DMS79 (cell line): Measurements from ENCODE around the gene TRIM31.

Experiments
- DNase-seq: peaks from one replicate; lab custom pipeline; 2025; lab: John Stamatoyannopoulos, UW

TRIM31 gene, protein sequence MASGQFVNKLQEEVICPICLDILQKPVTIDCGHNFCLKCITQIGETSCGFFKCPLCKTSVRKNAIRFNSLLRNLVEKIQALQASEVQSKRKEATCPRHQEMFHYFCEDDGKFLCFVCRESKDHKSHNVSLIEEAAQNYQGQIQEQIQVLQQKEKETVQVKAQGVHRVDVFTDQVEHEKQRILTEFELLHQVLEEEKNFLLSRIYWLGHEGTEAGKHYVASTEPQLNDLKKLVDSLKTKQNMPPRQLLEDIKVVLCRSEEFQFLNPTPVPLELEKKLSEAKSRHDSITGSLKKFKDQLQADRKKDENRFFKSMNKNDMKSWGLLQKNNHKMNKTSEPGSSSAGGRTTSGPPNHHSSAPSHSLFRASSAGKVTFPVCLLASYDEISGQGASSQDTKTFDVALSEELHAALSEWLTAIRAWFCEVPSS

GRCh38 chr6:30113003-30113759 lies at the start of gene TRIM31:
TSS of gene TRIM31 (minus strand) at chr6:30113090. CDS start at chr6:30112805, 285 bp downstream.
- DNase-seq, result no peak

DNA sequence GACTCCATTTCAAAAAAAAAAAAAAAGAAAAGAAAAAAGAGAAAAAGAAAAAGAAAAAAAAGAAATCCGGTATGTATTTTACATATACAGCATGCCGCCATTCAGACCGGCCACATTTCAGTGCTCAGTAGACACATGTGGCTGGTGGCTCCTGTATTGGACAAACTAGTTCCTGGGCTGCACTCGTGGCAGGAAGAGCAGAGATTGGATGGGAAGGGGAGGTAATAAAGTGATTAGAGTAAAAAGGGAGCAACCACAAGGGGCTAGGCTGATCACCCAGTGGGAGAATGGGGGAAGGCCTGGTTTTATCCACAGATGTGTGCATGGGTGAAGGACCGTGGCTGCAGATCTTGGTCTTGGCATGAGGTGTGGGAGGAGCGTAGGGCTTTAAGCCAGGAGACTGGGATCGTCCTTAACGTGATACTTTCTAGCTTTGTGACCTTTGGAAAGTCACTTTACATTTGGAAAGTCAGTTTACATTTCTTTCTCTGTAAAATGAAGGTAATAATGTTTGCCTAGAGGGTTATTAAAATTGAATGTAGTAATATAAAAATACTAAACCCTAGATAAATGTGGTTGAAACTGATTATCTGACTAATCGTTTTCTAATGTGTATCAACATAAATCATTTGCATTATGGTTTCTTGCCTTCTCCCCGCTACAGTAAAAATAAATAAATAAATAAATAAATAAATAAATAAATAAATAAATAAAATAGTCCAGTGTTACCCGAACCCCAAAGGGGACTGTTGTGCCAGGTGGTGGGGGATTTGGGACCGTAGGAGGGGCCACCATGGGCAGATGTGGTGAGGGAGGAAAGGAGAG lies 49.6 kb upstream of the TRIM31 start:
- no peak for DNase-seq

DNA sequence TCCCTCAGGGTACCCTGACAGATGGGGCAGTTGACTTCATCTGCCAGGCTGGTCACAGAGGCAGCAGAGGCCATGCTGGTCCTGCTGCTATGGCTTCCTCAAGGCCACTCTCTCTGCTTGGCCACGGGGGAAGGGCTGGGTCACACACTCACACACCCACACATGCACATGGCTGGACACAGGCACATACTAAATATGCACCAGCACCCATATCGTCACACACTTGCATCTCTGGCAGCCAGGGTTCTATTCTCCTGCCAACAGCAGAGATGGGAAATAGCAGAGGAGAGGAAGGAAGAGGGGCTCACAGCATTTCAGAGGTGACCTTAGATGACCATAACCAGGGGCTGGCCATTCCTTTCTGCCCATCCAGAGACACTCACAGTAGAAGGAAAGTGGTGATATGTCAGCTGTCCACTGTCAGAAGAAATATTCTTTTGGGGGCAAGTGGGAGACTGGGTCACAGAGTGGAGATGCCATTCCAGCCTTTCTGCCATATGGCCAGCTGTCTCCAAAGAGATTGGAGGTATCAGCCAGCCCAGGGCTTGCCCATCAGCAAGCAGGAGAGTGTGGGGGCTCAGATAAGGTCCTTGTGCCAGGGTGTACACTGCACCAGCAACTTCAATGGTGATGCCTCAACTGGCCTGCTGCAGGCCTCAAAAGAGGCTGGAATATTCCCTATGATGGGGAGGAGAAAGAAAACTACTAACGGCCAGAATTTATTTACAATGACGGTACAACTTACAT lies 48.1 kb upstream of the TRIM31 start, which contains the start of gene TRIM10:
Gene TRIM10 (minus strand): TSS at position 427 of the 747 bp plus-strand sequence. CDS start 353 bp downstream, at position 74.
- no peak for DNase-seq

DNA sequence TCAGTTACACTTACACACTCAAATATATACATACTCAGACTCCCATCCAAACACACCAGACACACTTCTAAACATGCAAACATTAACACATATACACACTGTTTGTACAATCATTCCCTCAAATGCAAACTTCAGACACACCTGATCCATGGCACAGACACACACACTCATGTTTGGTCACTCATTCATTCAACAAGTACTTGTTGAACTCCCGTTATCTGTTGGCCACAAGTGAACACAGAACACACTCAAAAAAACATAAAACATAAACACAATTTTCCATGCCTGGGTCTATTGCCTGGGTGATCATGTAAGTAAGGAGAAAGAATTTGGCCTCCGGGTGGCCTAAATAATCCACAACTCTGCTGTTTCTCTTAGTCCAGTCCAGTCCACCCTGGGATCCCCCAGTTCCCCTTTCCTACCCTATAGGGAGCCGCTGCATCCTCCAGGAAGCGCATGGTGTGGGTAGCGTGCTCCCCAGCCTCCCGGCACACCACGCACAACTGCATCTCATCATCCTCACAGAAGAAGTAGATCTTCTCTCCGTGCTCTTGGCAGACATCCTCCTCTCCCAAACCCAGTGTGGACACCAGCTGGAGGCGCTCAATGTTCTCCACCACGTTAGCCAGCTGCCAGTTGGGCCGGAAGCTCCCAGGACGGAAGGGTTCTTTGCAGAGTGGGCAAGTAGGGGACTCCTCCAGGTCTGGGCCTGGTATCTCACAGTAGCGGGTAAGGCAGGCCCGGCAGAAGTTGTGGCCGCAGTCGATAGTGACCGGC lies 47.3 kb upstream of the TRIM31 start:
- no peak for DNase-seq

GRCh38 chr6:30158475-30159040 lies 45.7 kb upstream of the TRIM31 start:
- DNase-seq, result no peak

- DNase-seq, result no peak
These were observed 45.1 kb upstream of the TRIM31 start for GRCh38 chr6:30157999-30158398.

- DNase-seq, result no peak
These were observed 44.7 kb upstream of the TRIM31 start for GRCh38 chr6:30157581-30157980.

DNA sequence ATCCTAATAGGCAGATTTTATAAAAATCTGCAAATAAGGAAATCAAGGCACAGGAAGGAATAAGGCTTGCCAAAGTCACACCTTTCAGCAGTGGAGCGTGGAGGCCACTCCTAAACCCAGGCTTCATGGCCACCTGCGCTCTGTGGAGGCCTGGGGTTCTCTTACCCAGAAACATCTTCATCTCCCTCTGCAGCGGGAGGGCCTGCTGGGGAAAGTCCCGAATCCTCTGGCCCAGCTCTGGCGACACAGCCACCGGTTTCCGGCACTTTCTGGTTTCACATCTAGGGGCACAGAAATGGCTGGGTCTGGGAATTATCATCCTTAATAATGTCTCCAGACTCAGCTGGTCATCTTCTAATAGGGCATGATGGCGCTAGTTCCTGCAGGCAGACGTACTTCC lies 43.9 kb upstream of the TRIM31 start:
- no peak for DNase-seq

- no peak for DNase-seq
These were observed 43.3 kb upstream of the TRIM31 start for GRCh38 chr6:30156262-30156599.

DNA sequence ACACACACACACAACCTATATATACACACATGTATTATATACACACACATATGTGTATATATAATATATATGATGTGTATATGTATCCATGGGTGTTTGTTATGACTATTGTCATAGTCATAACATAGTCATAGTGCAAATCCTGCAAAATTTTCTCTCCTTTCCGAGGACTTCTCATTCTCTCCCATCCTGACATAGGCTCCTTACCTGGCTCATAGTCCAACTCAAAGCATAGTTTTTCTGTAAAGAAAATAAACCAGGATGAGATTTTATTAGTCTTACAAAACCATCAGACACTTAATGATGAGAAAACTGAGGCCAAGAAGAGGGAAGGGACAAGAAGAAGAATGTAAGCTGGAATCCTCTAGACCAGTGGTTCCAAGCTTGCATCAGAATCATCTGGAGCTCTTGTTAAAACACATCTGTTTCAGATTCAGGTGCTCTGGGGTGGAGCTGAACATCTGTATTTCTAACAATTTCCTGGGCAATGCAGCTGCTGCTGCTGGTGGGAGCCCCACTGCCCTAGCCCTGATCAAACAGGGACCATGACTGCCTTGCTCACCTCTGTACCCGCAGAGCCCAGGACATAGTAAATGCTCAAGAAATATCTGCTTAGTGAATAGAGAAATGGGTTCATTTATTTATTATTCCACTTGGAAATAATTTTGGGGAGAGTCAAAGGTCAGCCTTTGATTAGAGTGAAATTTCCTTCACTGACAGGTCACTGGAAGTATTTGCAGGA lies 42.8 kb upstream of the TRIM31 start:
- no peak for DNase-seq

- peak; percentile 14 for DNase-seq
These were observed 42.0 kb upstream of the TRIM31 start for GRCh38 chr6:30154709-30155519.

DNA sequence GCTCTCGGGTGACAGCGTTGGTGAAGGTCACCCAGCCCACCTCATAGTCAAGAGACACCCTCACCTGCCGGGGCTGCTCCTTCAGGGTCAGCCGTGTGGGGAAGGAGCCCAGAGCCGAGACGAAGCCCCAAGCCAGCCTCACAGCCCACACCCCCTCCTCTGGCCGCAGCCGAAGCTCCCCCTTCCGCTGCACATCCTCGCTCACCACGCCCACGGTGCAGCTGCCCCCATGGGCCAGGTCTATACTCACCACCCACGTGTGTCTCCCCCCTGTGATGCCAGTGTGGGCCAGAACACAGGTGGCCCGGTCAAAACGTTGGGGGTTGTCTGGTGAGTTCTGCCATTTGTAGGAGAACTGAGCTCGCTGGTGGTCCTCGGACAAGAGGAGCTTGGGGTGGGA lies 41.2 kb upstream of the TRIM31 start:
- no peak for DNase-seq

DNA sequence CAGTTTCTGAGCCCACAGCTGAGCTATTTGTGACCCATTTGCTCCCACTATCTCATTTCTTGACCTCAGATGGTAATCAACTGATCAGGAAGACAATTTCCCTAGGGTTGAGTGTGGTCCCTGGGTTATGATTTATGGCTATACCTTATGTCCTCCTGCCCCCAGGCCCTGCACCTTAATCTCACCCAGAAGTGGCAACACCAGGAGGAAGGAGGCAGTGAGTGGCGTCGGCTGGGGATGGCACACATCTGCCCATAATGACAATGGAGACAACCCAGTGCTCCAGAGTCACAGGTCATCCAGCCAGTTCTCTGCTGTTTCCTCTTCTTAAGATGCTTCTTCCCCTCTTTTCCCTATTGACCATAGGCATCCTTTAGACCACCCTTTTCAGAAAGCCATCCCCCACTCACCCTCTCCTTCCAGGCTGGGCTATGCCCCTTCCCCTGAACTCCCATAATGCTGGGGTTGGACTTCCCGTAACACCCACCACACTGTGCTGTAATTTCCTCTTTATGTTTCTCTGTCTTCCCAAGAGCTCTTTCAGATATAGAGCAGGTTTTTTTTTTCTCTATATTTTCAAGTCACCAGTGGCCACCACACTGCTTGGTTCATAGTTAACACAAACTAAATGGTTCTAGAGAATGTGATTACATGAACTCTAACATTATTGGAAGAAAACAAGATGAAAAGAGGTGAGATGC lies 40.2 kb upstream of the TRIM31 start:
- no peak for DNase-seq

DNA sequence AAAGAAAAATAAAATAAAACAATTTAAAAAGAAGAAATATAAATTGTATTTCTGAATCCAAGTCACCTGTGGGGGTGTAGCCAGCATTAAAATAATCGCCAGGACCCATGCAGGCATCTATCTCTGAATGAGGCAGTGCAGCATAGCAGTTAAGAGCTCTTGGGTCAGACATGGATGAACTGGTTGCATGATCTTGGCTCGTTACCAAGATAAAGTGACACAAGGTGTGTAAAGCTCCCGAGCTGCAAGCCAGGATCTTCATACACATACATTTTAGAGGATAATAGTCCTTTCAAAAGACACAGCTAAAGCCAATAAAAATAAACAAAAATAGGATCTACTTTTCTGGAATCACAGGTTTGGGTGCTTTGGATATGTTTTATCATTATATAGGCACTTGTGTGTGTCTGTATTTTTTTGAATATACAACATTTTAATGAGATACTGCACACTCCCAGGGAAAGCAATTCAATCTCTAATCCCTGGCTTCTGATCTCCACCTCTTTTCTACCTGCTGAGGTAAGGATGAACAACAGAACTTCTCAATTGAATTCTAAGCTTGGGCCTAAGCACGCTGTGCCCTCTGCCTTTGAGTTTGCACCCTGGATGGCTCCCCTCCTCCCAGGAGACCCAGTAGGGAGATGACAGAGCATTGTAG lies 39.3 kb upstream of the TRIM31 start:
- DNase-seq, result peak; percentile 55

DNA sequence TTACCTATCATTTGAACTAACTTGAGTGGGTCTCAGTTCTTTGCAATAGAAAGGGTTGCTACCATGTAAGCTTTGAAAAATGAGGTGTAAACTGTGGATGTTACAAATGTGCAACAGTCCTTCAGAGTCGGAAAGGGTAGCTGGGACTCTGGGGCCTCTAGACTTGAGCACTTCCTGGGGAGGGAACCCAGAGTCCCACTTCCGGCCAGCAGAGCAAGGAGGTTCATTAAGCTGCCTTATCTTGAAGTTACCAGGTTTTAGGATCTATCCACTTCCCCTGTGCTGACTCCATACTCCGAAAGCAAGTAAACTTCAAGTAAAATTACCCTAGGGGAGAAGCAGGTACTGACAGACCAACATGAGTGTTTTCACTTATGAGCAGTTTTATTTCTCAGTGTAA lies 38.7 kb upstream of the TRIM31 start:
- DNase-seq, result no peak

DNA sequence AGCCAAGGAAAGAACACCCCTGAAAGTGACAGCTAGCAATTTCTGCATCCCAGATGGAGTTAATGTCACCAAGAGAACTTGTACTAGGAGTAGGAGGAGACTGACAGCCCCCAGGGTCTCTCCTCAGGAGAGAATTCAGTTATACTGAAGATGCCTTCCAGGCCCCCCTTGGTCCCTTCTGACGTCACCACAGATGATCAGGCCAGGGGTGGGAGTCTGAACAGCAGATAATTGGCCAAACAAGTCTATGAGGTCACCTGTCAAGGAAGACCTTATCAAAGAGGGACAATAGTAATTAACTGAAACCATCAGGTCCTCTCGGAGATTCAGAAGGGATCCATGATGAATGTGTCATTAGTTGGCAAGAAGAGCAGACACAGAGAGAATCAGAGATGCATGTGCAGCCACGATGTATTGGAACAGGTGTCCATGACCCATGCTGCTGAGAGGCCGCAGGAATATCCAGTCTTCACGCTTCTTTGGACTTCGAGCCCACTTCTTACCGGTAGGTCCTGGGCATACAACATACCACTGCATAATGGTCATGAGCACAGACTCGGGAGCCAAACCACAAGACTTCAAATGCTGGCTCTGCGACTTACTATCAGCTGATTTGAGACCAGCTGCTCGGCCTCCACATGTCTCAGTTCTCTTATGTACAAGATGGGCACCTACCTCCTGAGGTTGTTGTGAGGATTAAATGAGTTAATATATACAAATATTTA lies 37.9 kb upstream of the TRIM31 start:
- DNase-seq, result peak; percentile 57
